NCI-H460 (cell line): ENCODE results near the gene DYRK1B. TPM values are rescaled to one million over a fixed set of nuclear protein-coding genes. Genes with fewer than 3 reads are reported as not detected.

Experiments
- DNase-seq: peaks from one replicate; pipeline ENCODE4 v3.0.0-alpha.2; 2016; ENCODE audit warnings: low read depth; ENCODE audit errors: extremely low read depth
- total RNA-seq: library from RNA; depleted of rRNA; stranded (reverse); fragments of >200 nt; shearing (Covaris generic); gene quantifications from 2 replicates; pipeline ENCODE4 v1.2.3, GENCODE V29; 2014

DYRK1B gene
- total RNA-seq, 1 experiment from 2014 or later, result 1.2 TPM

- DNase-seq, result no peak
Observed at GRCh38 chr19:39832341-39833083, 1.4 kb downstream of the DYRK1B start.

GRCh38 chr19:39831679-39832078, 2.3 kb downstream of the DYRK1B start:
- DNase-seq, result no peak

DNA sequence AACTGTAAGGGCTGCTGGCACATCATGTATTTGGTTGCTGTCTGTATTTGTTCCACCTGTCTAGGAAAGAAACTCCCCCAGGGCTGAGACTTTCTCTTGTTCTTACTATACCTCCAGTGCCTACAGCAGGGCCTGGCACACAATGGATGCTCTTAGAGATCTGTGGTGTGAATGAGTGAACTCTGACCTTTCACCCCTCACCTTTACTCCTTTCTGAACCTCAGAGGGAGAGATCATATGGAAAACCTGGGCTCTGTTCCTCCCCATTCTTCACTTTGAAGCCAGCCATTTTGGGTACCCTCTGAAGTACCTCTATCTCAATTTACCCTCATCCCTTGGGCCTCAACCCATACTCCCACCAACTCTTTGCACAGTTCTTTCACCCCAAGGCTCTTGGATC, 3.1 kb downstream of the DYRK1B start:
- DNase-seq, result no peak

- DNase-seq, result no peak
Observed at GRCh38 chr19:39830406-39830805, 3.6 kb downstream of the DYRK1B start.

- no peak for DNase-seq
Observed at GRCh38 chr19:39829702-39830275, 4.2 kb downstream of the DYRK1B start.

DNA sequence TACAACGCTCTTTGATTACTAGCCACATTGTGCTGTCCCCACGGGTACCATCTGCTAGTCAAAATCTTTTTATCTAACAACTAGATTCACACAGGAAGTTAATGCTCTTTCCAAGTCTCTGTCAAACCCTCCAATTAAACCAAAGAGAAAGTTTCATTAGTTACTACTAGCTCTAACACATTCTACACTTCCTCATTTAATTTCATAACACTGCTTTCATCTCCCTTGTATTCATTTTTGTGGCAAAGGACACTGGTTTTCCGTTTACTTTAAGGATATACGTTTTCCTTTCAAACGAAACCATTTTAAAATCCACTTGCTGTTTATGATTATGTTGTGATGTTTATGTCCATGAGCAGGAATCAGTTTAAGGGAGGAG, 5.3 kb downstream of the DYRK1B start:
- DNase-seq, result no peak

DNA sequence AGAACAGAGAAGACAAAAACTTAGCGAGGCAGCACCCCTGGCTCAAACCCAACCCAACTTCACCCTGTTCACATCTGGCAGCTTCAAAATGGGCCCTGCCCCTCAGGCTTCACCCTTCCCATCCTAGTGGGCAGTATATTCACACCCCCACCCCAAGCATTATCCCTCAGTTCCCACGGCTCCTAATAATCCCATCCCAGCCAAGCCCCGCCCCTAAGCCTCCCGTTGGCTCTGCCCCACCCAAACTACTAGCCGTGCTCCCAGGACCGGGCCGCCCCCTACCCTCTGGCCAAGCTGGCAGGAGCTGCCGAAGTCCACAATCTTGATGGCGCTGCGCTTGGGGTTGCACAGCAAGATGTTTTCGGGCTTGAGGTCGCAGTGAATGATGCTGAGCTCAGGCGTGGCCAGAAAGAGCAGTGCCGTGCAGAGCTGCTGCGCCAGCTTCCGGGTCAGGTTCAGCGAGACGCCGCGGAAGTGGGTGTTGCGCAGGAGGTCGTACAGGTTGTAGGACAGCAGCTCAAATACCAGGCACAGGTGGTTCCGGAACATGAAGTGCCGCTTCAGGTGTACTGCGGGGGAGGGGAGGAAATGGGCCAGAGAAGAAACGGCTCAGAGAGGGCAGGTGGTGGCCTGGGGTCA, 5.8 kb downstream of the DYRK1B start:
- DNase-seq, result no peak

DNA sequence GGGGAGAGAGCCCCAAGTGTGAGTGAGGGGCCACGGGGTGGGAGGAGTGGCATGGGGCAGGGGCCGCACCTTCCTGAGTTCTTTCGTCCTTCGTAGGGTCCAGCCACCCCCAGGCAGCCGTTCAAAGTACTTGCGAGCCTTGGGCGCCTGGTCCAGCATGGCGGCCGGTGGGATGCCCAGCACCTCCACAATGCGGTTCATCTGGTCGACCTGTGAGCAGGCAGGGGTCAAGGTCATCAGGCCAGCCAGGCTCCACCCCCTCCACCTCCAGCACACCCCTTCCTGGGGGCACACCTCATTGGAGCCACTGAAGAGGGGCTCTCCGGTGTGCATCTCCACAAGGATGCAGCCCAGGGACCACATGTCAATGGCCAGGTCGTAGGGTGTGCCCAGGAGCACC, 6.7 kb downstream of the DYRK1B start:
- DNase-seq, result no peak

DNA sequence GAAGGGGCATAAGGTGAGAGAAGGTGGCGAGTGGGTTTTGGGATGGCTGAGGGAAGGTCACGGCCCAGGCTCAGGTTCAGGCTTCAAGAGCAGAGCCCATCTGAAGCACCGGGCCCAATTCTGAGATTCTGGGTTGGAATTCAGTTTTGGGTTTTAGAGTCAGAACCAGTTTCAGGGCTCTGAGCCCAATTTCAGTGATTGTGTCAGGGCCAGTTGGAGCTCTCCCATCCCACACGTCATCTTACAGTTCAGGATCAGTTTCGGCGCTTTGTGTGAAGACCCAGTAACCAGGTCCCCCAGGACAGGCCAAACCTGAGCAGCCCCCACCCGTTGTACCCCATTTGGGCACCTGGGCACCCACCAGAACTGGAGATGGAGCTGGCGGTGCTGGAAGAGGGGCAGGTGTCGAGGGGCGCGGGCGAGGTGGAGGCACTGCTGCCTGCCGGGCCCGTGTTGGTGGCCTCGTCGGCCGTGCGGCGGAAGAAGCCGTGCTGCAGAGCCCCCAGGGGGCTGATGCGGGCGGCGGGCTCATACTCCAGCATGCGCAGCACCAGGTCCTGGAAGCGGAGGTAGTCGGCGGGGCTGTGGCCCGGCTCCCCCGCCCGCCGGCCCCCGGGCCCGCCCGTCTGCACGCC, 7.5 kb downstream of the DYRK1B start:
- no peak for DNase-seq

DNA sequence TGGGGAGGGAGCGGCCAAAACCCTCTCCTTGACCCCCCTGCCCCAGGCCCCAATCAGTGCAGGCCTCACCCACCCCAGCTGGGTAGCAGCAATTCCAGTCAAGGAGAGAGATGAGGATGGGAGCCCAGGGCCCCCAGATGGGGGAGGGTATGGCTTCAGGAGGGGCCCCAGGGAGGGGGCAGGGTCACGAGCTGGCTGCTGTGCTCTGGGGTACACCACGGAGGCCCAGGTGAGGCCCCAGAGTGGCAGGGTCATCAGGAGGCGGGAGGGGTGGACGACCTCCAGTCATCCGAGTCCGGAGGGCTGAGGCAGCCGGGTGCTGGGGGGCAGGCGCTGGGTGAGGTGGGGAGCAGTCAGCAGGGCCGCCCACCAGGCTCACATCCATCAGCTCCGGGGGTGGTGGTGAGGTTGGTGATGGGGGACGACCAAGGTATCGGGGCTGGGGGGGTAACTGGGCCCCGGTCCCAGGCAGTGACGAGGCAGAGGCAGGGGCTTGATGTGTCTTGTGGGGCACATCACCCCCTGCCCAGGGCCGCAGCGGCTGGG, 8.4 kb downstream of the DYRK1B start:
- no peak for DNase-seq

GRCh38 chr19:39825093-39825463, 8.9 kb downstream of the DYRK1B start:
- no peak for DNase-seq

- no peak for DNase-seq
Observed at GRCh38 chr19:39824143-39825092, 9.5 kb downstream of the DYRK1B start.

DNA sequence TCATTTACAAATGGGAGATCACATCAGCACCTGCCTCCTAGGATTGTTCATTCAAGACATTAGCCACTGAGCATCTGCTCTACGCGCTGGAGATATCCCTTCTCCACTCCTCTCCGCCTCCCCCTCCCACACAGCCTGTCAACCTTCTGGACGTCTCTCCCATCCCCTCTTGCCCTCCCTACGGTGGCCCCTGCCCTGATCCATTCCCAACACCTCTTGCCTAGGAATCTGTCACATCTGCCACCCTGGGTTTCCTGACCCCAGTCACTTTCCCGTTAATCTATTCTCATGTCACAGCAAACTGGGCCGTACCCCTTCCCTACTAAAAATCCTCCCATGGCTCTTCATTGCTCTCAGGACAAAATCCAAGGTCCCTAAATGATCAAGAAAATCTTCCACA, 10.3 kb downstream of the DYRK1B start:
- DNase-seq, result no peak

DNA sequence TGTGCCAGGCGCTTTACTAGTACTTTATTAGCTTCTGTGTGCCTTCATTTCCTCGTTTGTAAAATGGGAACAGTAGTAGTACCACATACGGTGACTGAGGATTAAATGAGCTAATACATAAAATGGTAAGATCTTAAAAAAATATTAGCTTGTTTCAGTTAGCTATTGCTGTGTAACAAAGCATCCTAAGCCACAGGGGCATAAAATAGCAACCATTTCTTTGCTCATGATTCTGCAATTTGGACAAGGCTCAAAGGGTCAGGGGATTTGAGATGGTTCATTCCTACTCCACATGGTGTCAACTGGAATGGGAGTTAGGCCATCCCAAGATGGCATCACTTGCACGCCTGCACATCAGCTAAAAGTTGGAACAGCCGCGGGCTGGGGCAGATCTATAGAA, 13.3 kb downstream of the DYRK1B start:
- no peak for DNase-seq

- DNase-seq, result no peak
Observed at GRCh38 chr19:39819786-39820185, 14.2 kb downstream of the DYRK1B start.

- no peak for DNase-seq
Observed at GRCh38 chr19:39818626-39819097, 15.3 kb downstream of the DYRK1B start.

DNA sequence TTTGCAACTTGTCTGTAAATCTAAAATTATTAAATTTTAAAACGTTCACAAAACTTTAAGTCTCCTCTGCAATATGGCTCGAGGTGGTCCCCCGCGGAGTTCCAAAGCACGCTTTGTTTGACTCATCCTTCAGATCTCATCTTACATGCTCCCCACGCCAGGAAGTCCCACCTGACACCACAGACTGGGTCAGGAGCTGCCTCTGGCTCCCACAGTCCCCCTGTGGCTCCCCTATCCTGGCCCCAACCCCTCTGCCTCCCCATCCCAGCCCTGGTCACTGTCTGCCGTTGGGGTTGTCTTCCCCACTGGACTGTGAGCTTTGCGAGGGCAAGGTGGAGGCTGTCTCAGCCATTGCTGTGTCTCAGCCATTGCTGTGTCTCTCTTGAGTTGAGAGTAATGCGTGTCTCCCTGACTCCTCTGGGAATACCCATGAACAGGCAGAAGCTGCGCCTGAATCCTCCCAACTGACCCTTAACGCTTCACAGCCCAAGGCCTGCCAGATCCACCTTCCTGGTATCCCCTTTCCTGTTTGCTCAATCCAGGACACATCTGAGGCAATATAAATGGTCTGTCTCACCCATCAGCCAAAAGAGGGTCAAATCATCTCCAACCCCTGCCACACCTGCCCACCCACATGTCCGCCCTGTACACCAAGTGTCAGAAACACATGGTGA, 15.9 kb downstream of the DYRK1B start:
- no peak for DNase-seq

DNA sequence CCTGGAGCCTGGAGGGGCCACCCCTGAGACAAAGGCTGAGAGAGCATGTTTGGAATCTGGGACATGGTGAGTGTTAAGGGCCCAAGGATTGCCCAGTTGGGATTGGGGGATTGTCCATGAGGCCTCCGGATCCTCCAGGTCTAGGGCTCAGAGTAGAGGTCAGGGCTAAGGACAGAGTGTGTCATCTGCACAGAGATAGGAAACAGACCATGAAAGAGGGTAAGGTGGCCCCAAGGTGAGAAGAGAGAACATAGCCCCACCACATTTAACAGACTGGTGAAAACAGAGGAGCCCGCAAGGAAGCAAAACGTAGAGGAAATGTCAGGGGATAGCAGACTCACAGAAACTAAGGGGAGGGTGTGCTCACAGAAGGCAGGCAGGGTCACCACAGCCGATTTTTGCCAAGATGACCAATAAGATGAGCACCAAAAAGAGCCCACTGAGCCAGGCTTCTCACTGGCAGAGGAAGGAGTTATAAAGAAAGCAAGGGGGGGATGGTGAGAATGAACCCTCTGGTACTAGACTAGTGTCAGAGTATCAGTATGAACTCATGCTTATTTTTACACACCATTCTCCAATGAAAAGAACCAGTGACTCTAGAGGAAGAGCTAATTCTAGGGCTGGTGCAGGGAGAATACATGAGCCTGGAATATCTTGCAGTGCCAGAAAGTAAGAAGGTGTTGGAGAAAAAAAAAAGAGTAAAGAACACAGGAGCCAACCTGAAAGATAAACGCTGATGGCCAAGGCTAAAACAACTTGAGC, 17.5 kb downstream of the DYRK1B start:
- no peak for DNase-seq

DNA sequence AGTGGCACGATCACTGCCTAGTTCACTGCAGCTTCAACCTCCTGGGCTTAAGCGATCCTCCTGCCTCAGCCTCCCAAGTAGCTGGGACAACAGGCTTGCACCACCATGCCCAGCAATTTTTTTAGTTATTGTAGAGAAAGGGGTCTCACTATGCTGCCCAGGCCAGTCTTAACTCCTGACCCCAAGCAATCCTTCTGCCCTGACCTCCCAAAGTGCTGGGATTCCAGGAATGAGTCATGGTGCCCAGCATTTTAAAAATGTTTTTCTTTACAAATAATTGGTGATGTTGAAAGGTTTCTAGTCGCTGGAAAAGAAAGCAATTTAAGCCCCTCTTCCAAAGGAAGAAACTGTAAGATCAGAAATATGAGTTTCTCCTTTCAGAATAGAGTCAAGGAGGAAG, 19.4 kb downstream of the DYRK1B start:
- no peak for DNase-seq
